Putamen (tissue), 1 donor: ENCODE measurements around the gene SYNJ2.
"Not testable (repeated sequence)": the region's sequence is repeated elsewhere in the genome, so short reads cannot be mapped to it uniquely, and the experiment has no call there.

Experiments
- DNase-seq: peaks from one replicate; pipeline ENCODE4 v3.0.0-alpha.2; 2016; ENCODE audit warnings: low spot score

The SYNJ2 gene

GRCh38 chr6:157956171-157956730, 25.4 kb upstream of the SYNJ2 start:
- DNase-seq: no peak

GRCh38 chr6:157959451-157960227, 22.0 kb upstream of the SYNJ2 start:
- DNase-seq: no peak

DNA sequence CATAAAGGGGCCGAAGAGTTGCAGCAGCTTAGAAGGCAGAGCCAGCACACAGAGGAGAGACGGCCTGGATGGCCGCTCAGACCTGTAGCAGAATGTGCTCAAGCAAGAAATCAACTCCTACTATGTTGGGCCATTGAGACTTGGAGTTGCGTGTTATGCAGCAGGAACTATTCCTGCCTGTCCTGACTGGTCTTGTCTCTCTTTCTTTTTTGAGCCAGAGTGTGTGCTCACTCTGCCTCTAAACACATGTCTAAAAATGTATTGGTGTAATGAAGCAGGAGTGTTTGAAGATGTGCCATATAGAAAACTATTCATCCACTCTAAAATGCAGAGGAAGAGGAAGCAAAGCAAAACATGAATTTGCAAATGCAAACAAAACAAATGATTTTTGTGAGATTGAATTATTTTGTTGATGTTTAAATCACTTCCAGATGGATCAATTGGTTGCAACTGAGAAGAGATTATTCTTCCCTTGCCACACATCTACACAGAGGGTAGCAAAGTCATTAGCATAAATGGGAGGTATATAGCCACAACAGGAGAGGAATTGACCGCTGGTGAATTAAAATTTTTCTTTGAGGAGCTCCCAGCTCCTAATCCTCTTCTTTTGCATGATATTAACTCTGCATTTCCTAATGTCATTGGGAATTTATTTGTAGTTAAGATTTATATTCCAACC, 20.4 kb upstream of the SYNJ2 start:
- no peak for DNase-seq

- no peak for DNase-seq
Observed at GRCh38 chr6:157961832-157962575, 19.7 kb upstream of the SYNJ2 start.

GRCh38 chr6:157962601-157963302, 18.9 kb upstream of the SYNJ2 start:
- no peak for DNase-seq

- DNase-seq: no peak
Observed at GRCh38 chr6:157964100-157964499, 17.6 kb upstream of the SYNJ2 start.

DNA sequence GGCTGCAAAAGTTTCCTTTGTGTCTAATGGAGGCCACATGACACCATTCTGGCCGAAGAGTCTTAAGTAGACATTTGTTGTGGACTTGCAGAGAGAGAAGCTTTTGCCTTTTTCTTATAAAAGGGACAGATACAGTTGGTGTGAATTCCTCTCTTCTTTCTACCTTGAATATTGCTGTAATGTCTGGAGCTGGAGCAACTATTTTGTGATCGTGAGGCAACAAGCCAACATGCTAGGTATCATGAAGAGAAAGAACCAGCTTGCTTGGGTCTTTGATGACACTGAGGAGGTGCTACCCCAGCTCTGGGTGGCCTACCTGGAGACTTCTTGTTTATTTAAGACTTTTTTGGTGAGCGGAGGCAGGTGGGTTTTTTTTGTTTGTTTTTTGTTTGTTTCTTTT, 16.3 kb upstream of the SYNJ2 start:
- no peak for DNase-seq

- DNase-seq: no peak
Observed at GRCh38 chr6:157966589-157966977, 15.1 kb upstream of the SYNJ2 start.

- DNase-seq: no peak
Observed at GRCh38 chr6:157967020-157967419, 14.6 kb upstream of the SYNJ2 start.

GRCh38 chr6:157967486-157967885, 14.2 kb upstream of the SYNJ2 start:
- DNase-seq: no peak

DNA sequence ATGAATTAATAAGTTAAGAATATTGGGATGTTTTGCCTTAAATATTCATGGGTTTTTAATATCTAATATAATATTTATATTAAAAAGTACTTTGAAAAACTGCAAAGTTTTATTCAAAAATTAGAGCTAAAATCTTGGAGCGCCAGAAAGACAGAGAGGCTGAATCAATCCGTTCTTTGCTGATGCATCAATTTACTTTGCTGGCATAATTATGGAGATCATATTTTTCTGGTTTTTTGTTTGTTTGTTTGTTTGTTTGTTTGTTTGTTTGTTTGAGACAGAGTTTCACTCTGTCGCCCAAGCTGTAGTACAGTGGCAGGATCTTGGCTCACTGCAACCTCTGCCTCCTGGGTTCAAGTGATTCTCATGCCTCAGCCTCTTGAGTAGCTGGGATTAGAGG, 9.5 kb upstream of the SYNJ2 start:
- not testable (repeated sequence) for DNase-seq

- no peak for DNase-seq
Observed at GRCh38 chr6:157974341-157974894, 7.2 kb upstream of the SYNJ2 start.

DNA sequence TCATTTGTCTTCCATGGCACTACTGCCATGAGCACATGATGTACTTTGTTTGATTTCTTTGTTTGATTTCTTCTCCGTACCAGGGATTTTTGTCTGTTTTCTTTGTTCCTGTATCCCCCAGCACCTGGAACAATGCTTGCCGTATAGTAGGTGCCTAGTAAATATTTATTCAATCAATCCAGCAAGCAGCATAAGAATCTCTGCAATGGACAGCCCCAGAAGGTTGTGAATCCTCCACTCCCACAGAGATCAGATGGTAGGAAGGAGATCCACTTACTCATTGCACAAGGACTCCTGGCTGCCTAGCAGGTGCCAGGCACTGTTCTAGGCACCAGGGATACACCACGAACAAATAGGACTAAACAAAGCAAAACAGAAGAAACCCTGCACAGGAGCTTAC, 6.7 kb upstream of the SYNJ2 start:
- no peak for DNase-seq

DNA sequence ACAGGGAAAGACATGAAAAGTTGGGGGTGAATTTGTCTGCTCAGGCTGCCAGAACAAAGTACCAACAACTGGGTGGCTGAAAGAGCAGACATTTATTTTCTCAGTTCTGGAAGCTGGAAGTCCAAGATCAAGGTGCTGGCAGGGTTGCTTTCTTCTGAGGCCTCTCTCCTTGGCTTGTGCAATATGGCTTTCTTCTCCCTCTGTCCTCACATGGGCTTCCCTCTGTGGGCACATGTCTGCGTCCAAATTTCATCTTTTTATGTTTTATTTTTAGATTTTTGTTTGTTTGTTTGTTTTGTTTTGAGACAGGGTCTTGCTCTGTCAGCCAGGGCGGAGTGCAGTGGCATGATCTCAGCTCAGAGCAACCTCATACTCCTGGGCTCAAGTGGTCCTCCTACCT, 6.2 kb upstream of the SYNJ2 start:
- no peak for DNase-seq

- no peak for DNase-seq
Observed at GRCh38 chr6:157976345-157977175, 5.1 kb upstream of the SYNJ2 start.

- DNase-seq: no peak
Observed at GRCh38 chr6:157977176-157977804, 4.4 kb upstream of the SYNJ2 start.

DNA sequence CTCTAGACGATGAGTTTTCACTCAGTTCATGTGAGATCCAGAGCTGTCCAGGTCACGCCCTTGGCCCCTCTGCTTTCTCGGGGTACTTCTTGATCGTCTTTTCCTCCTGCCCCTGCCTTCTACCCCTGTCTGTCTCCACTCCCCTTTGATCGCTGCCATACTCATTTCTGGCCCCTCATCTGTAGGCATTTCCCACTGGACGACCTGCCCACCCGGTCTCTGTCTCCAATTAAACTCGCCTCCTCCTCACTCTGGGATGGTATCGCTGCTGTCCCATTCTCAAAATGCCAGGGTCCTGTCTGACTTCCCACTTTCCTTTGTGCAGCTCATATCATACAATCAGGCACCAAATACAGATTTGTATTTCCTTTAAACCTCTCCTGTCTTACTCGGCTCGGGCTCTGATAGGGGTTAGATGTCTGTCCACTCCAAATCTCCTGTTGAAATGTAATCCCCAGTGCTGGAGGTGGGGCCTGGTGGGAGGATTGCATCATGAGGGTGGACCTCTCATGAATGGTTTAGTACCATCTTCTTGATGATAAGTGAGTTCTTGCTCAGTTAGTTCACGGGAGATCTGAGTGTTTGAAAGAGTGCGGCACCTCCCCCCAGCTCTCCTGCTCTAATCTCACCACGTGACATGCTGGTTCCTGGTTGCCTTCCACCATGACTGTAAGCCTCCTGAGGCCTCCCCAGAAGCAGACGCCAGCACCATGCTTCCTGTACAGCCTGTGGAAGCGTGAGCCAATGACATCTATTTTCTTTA, 3.5 kb upstream of the SYNJ2 start:
- DNase-seq: no peak

DNA sequence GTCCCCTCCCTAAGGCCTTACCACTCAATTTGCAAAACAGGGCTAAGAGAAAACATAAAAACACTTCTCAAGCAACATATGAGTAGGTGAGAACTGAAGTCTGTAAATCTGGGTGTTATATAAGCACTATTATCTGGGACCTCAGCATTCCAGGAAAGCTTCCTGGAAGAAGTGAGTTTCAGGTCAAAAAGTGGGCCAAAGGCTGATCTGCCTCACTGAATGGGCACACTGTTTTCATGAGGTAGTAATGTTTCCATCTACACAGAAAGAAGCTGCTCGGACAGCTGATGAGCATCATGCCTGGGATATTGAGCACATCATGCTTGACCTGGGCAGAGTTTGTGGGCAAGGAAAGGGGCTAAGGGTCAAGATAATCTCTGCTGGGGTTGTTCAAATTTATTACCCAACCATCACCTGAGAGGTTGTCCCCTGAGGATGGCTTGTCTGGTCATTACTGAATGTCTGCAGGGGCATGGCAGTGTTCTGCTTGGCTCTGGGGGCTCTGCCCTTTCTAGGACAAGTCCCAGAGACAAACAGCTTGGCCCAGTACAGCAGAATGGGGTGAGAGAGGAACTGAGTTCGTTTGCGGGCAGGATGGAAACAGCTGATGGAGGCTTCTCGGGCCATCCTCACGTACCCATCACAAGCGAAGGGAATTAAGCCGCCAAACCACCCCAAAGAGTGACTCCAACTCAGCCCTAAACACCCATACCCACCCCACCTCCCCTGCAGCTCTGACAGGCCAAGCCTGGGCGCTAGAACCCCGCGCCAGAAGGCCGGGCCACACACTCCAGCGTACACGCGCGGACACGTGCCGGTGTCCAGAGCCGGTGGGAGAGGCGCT, 1.2 kb upstream of the SYNJ2 start:
- DNase-seq: no peak

DNA sequence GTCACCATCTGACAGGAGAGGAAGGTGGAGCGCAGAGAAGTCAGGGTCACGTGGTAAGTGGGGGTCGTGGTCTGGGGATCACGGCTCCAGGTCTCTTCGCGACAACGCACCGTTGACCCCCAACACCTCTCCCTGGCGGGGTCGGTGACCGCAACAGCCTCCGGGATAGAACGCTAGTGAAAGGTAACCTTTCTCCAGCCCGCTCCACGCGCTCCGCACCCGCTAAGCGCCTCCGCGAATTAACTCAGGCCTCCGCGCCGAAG, 600 bp upstream of the SYNJ2 start:
- DNase-seq: no peak
